NT2/D1 (cell line): ENCODE results near the gene SYCP2L.
"Not testable (repeated sequence)": the region's sequence is repeated elsewhere in the genome, so short reads cannot be mapped to it uniquely, and the experiment has no call there.

Experiments used
- DNase-seq: peaks from one replicate; pipeline ENCODE4 v3.0.0-alpha.2; 2011; ENCODE audit warnings: low read depth, low spot score
- H3K27me3 ChIP-seq: 2 replicates; pipeline ENCODE4 v1.6.0; 2011; ENCODE audit warnings: mild to moderate bottlenecking; ENCODE audit not compliant: insufficient read length, insufficient read depth
- H3K36me3 ChIP-seq: 2 replicates; pipeline ENCODE4 v1.6.1; 2011; ENCODE audit warnings: mild to moderate bottlenecking, low read length, mixed read lengths; ENCODE audit not compliant: insufficient read depth, insufficient read length
- H3K4me1 ChIP-seq: 2 replicates; pipeline ENCODE4 v1.5.1; 2011; ENCODE audit not compliant: insufficient read depth, insufficient read length
- H3K4me3 ChIP-seq: 2 replicates; pipeline ENCODE4 v1.5.1; 2011; ENCODE audit warnings: low read depth; ENCODE audit not compliant: insufficient read length
- H3K9ac ChIP-seq: 2 replicates; pipeline ENCODE4 v1.6.0; 2011; ENCODE audit warnings: low read depth; ENCODE audit not compliant: insufficient read length
- H3K9me3 ChIP-seq: 2 replicates; pipeline ENCODE4 v1.5.1; 2011; ENCODE audit warnings: mild to moderate bottlenecking, low read length; ENCODE audit not compliant: insufficient read depth
- SUZ12 ChIP-seq: IDR thresholded peaks from 2 replicates; pipeline ENCODE4 v1.6.1; 2011; ENCODE audit not compliant: insufficient read length, insufficient read depth; ENCODE audit errors: extremely low read depth
- YY1 ChIP-seq: IDR thresholded peaks from 2 replicates; pipeline ENCODE4 v1.6.1; 2011; ENCODE audit not compliant: insufficient read length, insufficient read depth
- ZNF274 ChIP-seq: IDR thresholded peaks from 2 replicates; pipeline ENCODE4 v1.6.1; 2011; ENCODE audit warnings: mild to moderate bottlenecking, low read depth, low read length

The SYCP2L gene

DNA sequence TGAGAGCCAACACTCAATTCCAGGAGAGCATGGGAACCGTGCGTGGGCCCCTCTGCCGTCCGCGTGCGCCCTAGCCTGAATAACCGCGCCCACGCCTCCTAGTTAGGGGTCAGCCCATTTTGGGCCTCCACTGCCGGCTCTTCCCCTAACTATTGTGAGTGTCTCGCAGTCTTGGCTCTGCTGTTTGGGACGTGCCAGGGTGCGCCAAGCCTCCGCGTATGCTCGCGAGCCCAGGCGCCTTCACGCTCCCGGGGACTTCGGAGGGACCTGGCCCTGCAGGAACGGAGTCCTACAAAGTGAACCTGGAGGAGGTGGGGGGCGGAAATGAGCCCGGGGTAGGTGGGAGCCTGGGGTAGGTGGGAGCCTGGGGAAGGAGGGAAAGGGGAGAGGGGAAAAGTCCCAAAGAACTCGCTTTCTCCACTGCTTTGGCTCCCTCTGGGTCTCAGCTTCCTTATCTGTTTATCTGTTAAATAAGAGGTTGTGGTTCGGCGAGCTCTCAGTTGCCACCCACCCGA lies 4.1 kb upstream of the SYCP2L start:
- H3K4me1 ChIP-seq: no peaks in the 10 kb centered on the region
- DNase-seq: no peak
- H3K4me3 ChIP-seq: peak overlapping the region; percentile 55
- H3K36me3 ChIP-seq: no peaks in the 10 kb centered on the region
- TF ChIP-seq ZNF274 (no peak), YY1 (no peak), SUZ12 (no peak)
- H3K9me3 ChIP-seq: no peaks in the 10 kb centered on the region
- peak overlapping the region; percentile 50 for H3K9ac ChIP-seq
- H3K27me3 ChIP-seq: peaks cover 75% of the 10 kb centered on the region

DNA sequence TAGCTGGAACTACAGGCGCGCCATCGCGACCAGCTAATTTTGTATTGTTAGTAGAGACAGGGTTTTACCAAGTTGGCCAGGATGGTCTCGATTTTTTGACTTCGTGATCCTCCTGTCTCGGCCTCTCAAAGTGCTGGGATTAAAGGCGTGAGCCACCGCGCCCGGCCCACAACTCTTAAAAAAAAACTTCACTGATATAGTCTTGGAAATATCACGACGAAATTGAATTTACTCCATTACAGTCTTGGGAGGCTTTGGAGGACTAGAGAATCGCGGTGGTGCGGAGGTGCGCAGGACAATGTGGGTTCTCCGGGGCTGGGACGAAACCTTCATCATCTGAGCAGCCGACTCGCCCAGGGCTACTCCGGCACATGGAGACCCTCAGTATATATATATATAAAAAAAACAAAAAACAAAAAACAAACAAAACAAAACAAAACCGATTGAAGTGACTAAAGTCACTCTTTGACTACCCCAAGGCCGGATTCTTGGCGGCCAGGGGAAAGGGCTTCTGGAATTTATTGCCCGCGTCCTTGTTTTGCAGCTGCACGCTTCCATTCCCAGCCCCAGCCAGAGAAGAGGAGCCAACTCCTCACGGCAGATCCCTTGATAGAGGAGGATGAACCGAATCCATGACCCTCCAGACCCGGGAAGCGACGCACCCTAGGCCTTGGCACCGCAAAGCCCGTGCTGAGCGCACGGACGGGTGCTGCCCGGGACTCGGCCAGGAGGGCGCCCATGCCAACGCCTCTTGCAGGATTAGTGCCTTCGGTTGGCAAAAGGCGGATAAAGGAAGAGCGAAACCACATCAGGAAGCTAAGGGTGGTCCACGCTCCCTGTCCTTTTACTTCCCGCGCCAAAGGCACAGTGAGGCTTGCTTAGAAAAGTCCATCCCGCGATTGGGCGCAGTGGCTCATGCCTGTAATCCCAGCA lies 3.3 kb upstream of the SYCP2L start:
- TF ChIP-seq SUZ12 (peak; percentile 47), YY1 (no peak)
- no peaks in the 10 kb centered on the region for H3K4me1 ChIP-seq
- peak overlapping the region; percentile 67 for H3K9ac ChIP-seq
- DNase-seq: no peak
- H3K4me3 ChIP-seq: peak overlapping the region; percentile 37
- H3K9me3 ChIP-seq: no peaks in the 10 kb centered on the region
- peaks cover 75% of the 10 kb centered on the region for H3K27me3 ChIP-seq
- no peaks in the 10 kb centered on the region for H3K36me3 ChIP-seq

DNA sequence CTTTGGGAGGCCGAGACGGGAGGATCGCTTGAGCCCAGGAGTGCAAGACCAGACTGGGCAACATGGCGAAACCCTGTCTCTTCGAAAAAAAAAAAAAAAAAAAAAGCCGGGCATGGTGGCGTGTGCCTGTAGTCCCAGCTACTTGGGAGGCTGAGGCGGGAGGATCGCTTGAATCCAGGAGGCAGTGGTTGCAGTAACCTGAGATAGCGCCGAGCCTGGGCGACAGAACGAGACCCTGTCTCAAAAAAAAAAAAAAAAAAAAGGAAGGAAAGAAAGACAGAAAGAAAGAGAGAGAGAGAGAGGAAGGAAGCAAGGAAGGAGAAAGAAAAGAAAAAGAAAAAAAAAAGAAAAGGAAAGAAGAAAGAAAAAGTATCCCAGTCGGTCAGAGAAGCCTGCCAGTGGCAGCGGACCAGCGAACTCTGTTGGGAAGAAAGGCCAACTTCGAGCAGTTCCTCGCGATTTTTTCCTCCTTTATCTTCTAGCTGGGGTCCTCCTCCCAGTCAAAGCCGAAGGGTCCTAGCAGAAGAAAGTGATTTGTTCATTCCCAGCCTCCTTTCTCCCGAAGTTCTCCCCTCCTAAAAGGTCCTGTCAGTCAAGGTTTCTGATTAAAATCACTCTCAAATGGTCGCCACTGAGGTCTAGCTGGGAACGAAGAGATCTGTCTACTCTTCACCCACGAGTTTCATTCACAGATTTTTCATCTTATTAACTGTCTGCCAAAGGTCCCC lies 2.4 kb upstream of the SYCP2L start:
- Histone ChIP-seq H3K36me3 (no peaks in the 10 kb centered on the region), H3K9me3 (no peaks in the 10 kb centered on the region)

DNA sequence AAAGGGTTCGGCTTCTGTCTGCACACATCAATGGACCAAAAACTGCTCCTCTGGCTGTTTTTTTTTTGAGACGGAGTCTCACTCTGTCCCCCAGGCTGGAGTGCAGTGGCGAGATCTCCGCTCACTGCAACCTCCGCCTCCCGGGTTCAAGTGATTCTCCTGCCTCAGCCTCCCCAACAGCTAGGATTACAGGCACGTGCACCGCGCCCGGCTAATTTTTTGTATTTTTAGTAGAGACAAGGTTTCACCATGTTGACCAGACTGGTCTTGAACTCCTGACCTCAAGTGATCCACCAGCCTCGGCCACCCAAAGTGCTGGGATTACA lies 524 bp upstream of the SYCP2L start:
- H3K9me3 ChIP-seq, DNase-seq, H3K4me1 ChIP-seq, H3K36me3 ChIP-seq, H3K9ac ChIP-seq: not testable (repeated sequence)
- peaks cover 48% of the 10 kb centered on the region for H3K27me3 ChIP-seq
- H3K4me3 ChIP-seq: peak overlapping the region; percentile 66

More for the DNA sequence above, 2.4 kb upstream of the SYCP2L start:
- DNase-seq: no peak
- no peaks in the 10 kb centered on the region for H3K4me1 ChIP-seq
- TF ChIP-seq ZNF274 (no peak), YY1 (no peak), SUZ12 (no peak)
- no peak overlapping the region for H3K4me3 ChIP-seq
- H3K9ac ChIP-seq: no peak overlapping the region
- peaks cover 68% of the 10 kb centered on the region for H3K27me3 ChIP-seq

DNA sequence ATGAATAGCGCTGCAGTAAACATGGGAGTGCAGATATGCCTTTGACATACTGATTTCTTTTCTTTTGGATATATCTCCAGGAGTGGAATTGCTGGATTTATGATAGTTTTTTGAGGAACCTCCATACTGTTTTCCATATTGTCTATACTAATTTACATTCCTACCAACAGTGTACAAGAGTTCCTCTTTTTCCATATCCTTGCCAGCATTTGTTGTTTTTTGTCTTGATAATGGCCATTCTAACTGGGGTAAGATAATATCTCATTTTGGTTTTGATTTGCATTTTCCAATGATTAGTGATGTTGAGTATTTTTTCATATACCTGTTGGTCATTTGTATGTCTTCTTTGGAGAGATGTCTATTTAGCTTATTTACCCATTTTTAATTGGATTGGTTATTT lies 3.3 kb downstream of the SYCP2L start:
- TF ChIP-seq SUZ12 (no peak), ZNF274 (no peak), YY1 (no peak)
- Histone ChIP-seq H3K4me1 (no peaks in the 10 kb centered on the region), H3K4me3 (no peak overlapping the region), H3K9me3 (no peaks in the 10 kb centered on the region), H3K9ac (no peak overlapping the region), H3K27me3 (peaks cover 10% of the 10 kb centered on the region), H3K36me3 (no peaks in the 10 kb centered on the region)
- no peak for DNase-seq

DNA sequence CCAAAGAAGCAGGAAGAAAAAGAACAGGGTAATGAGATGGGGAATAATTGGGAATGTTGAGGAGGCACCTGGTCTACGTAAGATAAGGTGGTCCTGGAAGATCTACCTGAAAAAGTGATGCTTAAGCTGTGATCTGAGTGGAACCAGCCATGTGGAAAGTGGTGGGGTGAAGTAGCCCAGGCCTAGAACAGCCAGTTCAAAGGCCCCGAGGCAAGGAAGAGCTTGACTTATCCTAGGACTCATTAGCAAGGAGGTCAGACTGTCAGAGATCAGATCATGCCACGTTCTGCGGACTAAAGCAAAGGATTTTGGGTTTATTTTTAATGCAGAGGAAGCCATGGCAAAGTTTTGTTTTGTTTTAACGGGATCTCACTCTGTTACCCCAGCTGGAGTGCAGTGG lies 5.1 kb downstream of the SYCP2L start:
- H3K4me1 ChIP-seq: no peaks in the 10 kb centered on the region
- peaks cover 4% of the 10 kb centered on the region for H3K27me3 ChIP-seq
- no peak overlapping the region for H3K9ac ChIP-seq
- H3K4me3 ChIP-seq: no peak overlapping the region
- no peak for DNase-seq
- no peak for TF ChIP-seq ZNF274
- no peak for TF ChIP-seq SUZ12
- TF ChIP-seq YY1: no peak
- H3K36me3 ChIP-seq: no peaks in the 10 kb centered on the region
- no peaks in the 10 kb centered on the region for H3K9me3 ChIP-seq

DNA sequence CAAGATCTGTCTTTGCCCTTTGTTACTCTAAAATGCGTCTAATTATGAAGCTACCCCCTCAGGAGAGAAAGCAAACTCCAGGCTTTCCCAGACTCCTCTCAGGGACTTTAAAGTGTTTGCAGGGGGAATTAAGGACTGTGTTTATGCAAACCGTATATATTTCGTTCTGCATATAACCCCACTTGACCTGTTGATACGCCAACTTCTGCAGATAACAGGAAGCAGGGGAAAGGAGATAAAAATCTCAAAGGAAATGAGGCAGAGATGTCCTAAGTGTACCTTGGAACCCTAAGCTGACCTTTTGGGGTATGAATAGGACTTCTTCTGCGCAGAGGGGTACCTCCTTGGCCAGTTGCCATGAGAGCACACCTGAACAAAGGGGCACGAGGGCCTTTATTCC lies 8.1 kb downstream of the SYCP2L start:
- H3K9me3 ChIP-seq: no peaks in the 10 kb centered on the region
- no peaks in the 10 kb centered on the region for H3K27me3 ChIP-seq
- no peak for DNase-seq
- no peak overlapping the region for H3K9ac ChIP-seq
- TF ChIP-seq YY1 (no peak), ZNF274 (no peak), SUZ12 (no peak)
- no peaks in the 10 kb centered on the region for H3K36me3 ChIP-seq
- no peak overlapping the region for H3K4me3 ChIP-seq
- no peaks in the 10 kb centered on the region for H3K4me1 ChIP-seq
